Endothelial cell of umbilical vein (primary cell): Measurements from ENCODE around the gene PGRMC2. TPM values are rescaled to one million over a fixed set of nuclear protein-coding genes. Genes with fewer than 3 reads are reported as not detected.

ENCODE experiments used
- BruUV-seq: library from RNA; stranded (reverse); fragments of 400-500 nt; replicated peaks from 2 replicates; lab custom pipeline; 2021; lab: Mats Ljungman, UMichigan
- CTCF ChIA-PET: fragments of 300-600, 350-600 bp; sonication (Branson Sonifier 250); formaldehyde crosslinking; loops from one replicate; lab custom pipeline; 2021; ENCODE audit warnings: antibody characterized with exemption, inconsistent platforms; lab: Charles Lee
- POLR2A ChIA-PET: fragments of 300-600, 350-600 bp; sonication (Branson Sonifier 250); formaldehyde crosslinking; loops from one replicate; lab custom pipeline; 2021; ENCODE audit warnings: antibody characterized with exemption, inconsistent platforms; lab: Charles Lee
- DNase-seq: peaks from one replicate; pipeline ENCODE4 v3.0.0-alpha.2; 2011; ENCODE audit warnings: low read depth, low spot score
- FAIRE-seq: peaks from 2 replicates; lab custom pipeline; 2011; peaks lifted over from hg19 to GRCh38; lab: Jason Lieb, UNC
- H2AFZ ChIP-seq: 2 replicates; pipeline ENCODE4 v1.6.0; 2012; ENCODE audit warnings: low read depth, low read length, control low read depth, inconsistent platforms
- H3K27ac ChIP-seq: 2 replicates; pipeline ENCODE4 v1.5.1; 2011; ENCODE audit warnings: low read depth, mild to moderate bottlenecking, control low read depth, low read length, moderate library complexity; ENCODE audit not compliant: insufficient read depth
- H3K27me3 ChIP-seq, 2 experiments: 2 replicates each; pipeline versions ENCODE4 v1.6.0 to v1.6.1; 2011; ENCODE audit warnings: low read length in 2 of 2, mixed read lengths in 1 of 2; ENCODE audit not compliant: control insufficient read depth in 2 of 2, insufficient read depth in 2 of 2
- H3K36me3 ChIP-seq, 2 experiments: 2 replicates in 1 of 2; 3 replicates in 1 of 2; pipeline ENCODE4 v1.5.1; 2011; ENCODE audit warnings: low read length in 2 of 2, mild to moderate bottlenecking in 1 of 2, moderate library complexity in 1 of 2; ENCODE audit not compliant: control insufficient read depth in 2 of 2, insufficient read depth in 2 of 2; ENCODE audit errors: extremely low read depth in 1 of 2
- H3K4me1 ChIP-seq: 3 replicates; pipeline ENCODE4 v1.5.1; 2011; ENCODE audit warnings: mild to moderate bottlenecking, low read length; ENCODE audit not compliant: control insufficient read depth, insufficient read depth; ENCODE audit errors: extremely low read depth
- H3K4me2 ChIP-seq: 2 replicates; pipeline ENCODE4 v1.6.1; 2011; ENCODE audit warnings: low read length, control low read depth, mixed read lengths; ENCODE audit not compliant: insufficient read depth
- H3K4me3 ChIP-seq, 3 experiments: fragments of 200-600 bp in 1 of 3; sonication (generic), shearing (Covaris generic) in 1 of 3; replicated peaks in 1 of 3; 2 replicates each; pipeline ENCODE4 v1.5.1; 2011 to 2016; ENCODE audit warnings: control low read depth in 3 of 3, low read length in 3 of 3, mild to moderate bottlenecking in 2 of 3, inconsistent platforms in 1 of 3, low read depth in 1 of 3, moderate library complexity in 1 of 3; ENCODE audit not compliant: insufficient read depth in 1 of 3
- H3K79me2 ChIP-seq: 2 replicates; pipeline ENCODE4 v1.6.0; 2012; ENCODE audit warnings: low read length, inconsistent platforms; ENCODE audit not compliant: control insufficient read depth, insufficient read depth
- H3K9ac ChIP-seq: replicated peaks from 2 replicates; pipeline ENCODE3; 2011; ENCODE audit warnings: low read length, control low read depth; ENCODE audit not compliant: insufficient read depth; ENCODE audit errors: extremely low read depth
- H3K9me1 ChIP-seq: replicated peaks from 3 replicates; pipeline ENCODE4 v1.6.0; 2011; ENCODE audit warnings: mild to moderate bottlenecking, low read length; ENCODE audit not compliant: control insufficient read depth, insufficient read depth; ENCODE audit errors: extremely low read depth
- H3K9me3 ChIP-seq: replicated peaks from 2 replicates; pipeline ENCODE4 v1.5.1; 2012; ENCODE audit warnings: low read length, inconsistent platforms; ENCODE audit not compliant: control insufficient read depth, insufficient read depth
- H4K20me1 ChIP-seq: replicated peaks from 2 replicates; pipeline ENCODE3; 2011; ENCODE audit warnings: mild to moderate bottlenecking, low read length; ENCODE audit not compliant: control insufficient read depth, insufficient read depth; ENCODE audit errors: extremely low read depth
- EZH2 ChIP-seq: IDR thresholded peaks from 2 replicates; pipeline ENCODE4 v1.6.1; 2012; ENCODE audit warnings: borderline replicate concordance, low read depth, mild to moderate bottlenecking, moderate library complexity, low read length, inconsistent platforms; ENCODE audit not compliant: severe bottlenecking
- FOS ChIP-seq: IDR thresholded peaks from 2 replicates; pipeline ENCODE4 v1.6.1; 2011; ENCODE audit warnings: mild to moderate bottlenecking, low read length, moderate library complexity, borderline replicate concordance; ENCODE audit not compliant: insufficient read depth
- GATA2 ChIP-seq: IDR thresholded peaks from 2 replicates; pipeline ENCODE4 v1.7.0; 2011; ENCODE audit warnings: low read depth, mild to moderate bottlenecking, moderate library complexity, mixed read lengths, low read length; ENCODE audit not compliant: insufficient read length, insufficient read depth
- JUN ChIP-seq: IDR thresholded peaks from 2 replicates; pipeline ENCODE4 v1.6.1; 2011; ENCODE audit warnings: borderline replicate concordance, low read depth; ENCODE audit not compliant: insufficient read length, insufficient read depth
- MYC ChIP-seq: IDR thresholded peaks from one replicate; pipeline ENCODE4 v1.6.1; 2011; ENCODE audit warnings: mild to moderate bottlenecking, low read depth, low read length
- POLR2A ChIP-seq: IDR thresholded peaks from 2 replicates; pipeline ENCODE4 v1.6.1; 2012; ENCODE audit warnings: low read depth, mild to moderate bottlenecking, control low read depth, low read length
- POLR2AphosphoS5 ChIP-seq: IDR thresholded peaks from 2 replicates; pipeline ENCODE4 v1.6.1; 2012; ENCODE audit warnings: low read depth, mild to moderate bottlenecking, control low read depth, low read length, moderate library complexity; ENCODE audit not compliant: insufficient read depth
- dilution Hi-C: fragments of 300-500 bp; cut with MboI; formaldehyde crosslinking; loops from one replicate; pipeline ENCODE4 v1.15.0; 2019; ENCODE audit warnings: low sequenced_read_pairs; ENCODE audit not compliant: extremely low pct_ligation_motif_present
- intact Hi-C: fragments of 100-400 bp; cut with micrococcal nuclease; formaldehyde crosslinking; loops from one replicate; pipeline ENCODE4 v1.10.0; 2022
- polyA plus RNA-seq, 4 experiments: library from polyadenylated mRNA; depleted of rRNA in 3 of 4; stranded (reverse) in 3 of 4; unstranded in 1 of 4; fragments of >200 nt; gene quantifications; 2 replicates each; pipeline versions ENCODE4 v1.2.1 to v1.2.3, GENCODE V29; 2011 to 2012; ENCODE audit warnings: missing spikeins in 1 of 4
- total RNA-seq: library from RNA; stranded (reverse); gene quantifications from 2 replicates; pipeline ENCODE4 v1.2.3, GENCODE V29; 2021
- TF ChIP-seq, protein P1 (sequence below): IDR thresholded peaks from 2 replicates; pipeline ENCODE4 v1.6.1; 2011; ENCODE audit not compliant: insufficient read depth, insufficient read length
- TF ChIP-seq, protein P2 (sequence below), 2 donors: IDR thresholded peaks; 1 replicate in 1 of 2; 2 replicates in 1 of 2; pipeline ENCODE4 v1.5.1; 2011; ENCODE audit warnings: low read length in 2 of 2, mild to moderate bottlenecking in 2 of 2, moderate library complexity in 2 of 2, control low read depth in 1 of 2, inconsistent platforms in 1 of 2, low read depth in 1 of 2; ENCODE audit not compliant: insufficient read depth in 1 of 2; ENCODE audit errors: extremely low read depth in 1 of 2

PGRMC2 gene
- total and polyA plus RNA-seq, 2 donors (not counting 3 experiments of a cell fraction or from before 2014, with no cell fraction given) = 10.1 to 63.4 TPM

DNA sequence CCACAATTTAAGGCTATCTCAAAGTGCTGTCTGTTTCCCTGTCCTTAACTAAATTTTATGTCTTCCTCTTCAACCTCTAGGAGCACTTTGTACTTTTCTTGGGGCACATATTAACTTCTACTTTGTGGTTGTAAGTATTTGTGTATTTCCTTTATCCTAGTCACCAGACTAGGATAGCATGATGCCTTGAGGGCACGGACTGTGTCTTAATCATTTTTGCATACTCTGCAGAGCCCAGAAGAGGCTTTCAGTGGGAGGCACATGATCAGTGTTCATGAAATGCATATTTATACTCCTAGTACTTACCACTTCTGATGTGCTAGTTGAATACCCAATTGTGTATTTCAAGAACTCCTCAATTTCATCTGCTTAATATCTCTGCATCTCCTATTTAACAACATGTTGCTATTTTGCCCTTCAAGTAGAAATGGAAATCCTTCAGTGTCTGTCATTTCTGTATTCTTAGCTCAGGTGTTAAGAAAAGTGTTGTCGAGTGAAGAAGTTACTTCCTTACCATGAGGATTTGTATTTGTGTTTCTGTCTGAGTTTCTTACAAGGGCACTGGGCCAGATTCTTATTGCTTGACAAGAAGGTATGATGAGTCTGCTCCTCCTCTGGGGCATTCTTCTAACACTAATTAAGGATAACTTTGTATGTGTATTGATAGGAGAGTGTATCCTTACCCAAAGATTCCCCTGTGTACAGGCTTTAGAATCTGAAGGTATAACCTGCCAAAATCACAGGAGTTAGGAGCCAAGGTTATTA lies 28.3 kb upstream of the PGRMC2 start:
- no peak for DNase-seq
- no peaks in the 10 kb centered on the region for H4K20me1 ChIP-seq
- BruUV-seq = no TSS peak

DNA sequence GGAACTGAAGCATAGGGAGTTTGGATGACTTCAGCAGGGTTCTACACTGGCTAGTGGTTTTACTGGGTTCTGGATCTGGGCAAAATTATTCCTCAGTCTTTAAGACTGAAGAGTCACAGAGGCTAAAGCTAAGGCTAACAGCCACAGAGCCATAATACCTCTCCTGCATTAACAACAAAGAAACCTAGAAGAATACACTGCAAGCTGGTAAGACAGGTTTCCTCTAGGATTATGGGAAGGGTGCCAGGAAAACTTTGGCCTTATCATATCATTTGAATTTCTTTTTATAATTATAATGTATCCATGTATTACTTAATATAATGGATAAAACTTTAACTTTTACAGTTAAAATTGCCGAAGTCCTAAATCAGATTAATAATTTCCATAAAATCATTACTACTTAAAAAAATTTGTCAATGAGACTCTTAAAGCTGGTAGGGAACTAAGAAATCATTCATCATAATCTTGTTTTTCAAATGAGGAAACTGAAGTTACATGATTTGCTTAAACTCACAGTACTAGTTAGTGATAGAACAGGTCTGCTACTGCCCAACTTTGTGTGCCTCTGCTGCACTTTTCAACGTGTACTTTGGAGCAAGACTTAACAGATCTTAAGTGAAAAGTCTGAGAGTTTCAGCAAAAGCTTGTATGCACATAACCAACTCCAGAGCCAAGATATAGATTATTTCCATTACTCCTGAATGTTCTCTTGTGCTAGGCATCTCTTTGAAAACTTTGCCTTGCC lies 24.2 kb upstream of the PGRMC2 start:
- POLR2A ChIA-PET = no interaction called here
- no peaks in the 10 kb centered on the region for H4K20me1 ChIP-seq
- no peaks in the 10 kb centered on the region for H3K79me2 ChIP-seq
- no peaks in the 10 kb centered on the region for H3K36me3 ChIP-seq
- FAIRE-seq (no peak), DNase-seq (no peak)
- no peak overlapping the region for H2AFZ ChIP-seq
- no peak for TF ChIP-seq GATA2
- TF ChIP-seq, protein P1, sequence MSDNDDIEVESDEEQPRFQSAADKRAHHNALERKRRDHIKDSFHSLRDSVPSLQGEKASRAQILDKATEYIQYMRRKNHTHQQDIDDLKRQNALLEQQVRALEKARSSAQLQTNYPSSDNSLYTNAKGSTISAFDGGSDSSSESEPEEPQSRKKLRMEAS = no peak
- TF ChIP-seq JUN = no peak
- TF ChIP-seq MYC = no peak
- TF ChIP-seq POLR2A = no peak
- no peak for TF ChIP-seq EZH2
- TF ChIP-seq POLR2AphosphoS5 = no peak
- TF ChIP-seq FOS = no peak
- TF ChIP-seq, protein P2, sequence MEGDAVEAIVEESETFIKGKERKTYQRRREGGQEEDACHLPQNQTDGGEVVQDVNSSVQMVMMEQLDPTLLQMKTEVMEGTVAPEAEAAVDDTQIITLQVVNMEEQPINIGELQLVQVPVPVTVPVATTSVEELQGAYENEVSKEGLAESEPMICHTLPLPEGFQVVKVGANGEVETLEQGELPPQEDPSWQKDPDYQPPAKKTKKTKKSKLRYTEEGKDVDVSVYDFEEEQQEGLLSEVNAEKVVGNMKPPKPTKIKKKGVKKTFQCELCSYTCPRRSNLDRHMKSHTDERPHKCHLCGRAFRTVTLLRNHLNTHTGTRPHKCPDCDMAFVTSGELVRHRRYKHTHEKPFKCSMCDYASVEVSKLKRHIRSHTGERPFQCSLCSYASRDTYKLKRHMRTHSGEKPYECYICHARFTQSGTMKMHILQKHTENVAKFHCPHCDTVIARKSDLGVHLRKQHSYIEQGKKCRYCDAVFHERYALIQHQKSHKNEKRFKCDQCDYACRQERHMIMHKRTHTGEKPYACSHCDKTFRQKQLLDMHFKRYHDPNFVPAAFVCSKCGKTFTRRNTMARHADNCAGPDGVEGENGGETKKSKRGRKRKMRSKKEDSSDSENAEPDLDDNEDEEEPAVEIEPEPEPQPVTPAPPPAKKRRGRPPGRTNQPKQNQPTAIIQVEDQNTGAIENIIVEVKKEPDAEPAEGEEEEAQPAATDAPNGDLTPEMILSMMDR (IDR thresholded peaks at IDR 0.05; ENCODE audit: extremely low read depth in 1 of 2, insufficient read depth in 1 of 2, low read depth in 1 of 2, low read length in 2 of 2) = no peak
- no peak overlapping the region for H3K4me2 ChIP-seq
- intact Hi-C loops (no loop called here), dilution Hi-C loops (no loop called here)
- no peak overlapping the region for H3K27ac ChIP-seq
- CTCF ChIA-PET = interaction anchor here (1.1 kb wide), 1 partner anchor 10 kb away, joined by 3 read pairs; no protein-coding TSS in a partner anchor
- no TSS peak for BruUV-seq
- H3K9me3 ChIP-seq = no peaks in the 10 kb centered on the region
- H3K4me3 ChIP-seq = no peak overlapping the region
- no peaks in the 10 kb centered on the region for H3K9me1 ChIP-seq
- no peaks in the 10 kb centered on the region for H3K4me1 ChIP-seq
- no peaks in the 10 kb centered on the region for H3K27me3 ChIP-seq
- no peak overlapping the region for H3K9ac ChIP-seq

More for the DNA sequence above, 28.3 kb upstream of the PGRMC2 start:
- FAIRE-seq = no peak
- no peaks in the 10 kb centered on the region for H3K79me2 ChIP-seq
- no peak overlapping the region for H3K27ac ChIP-seq
- H3K9me3 ChIP-seq = no peaks in the 10 kb centered on the region
- no peak overlapping the region for H3K4me3 ChIP-seq
- H3K27me3 ChIP-seq = no peaks in the 10 kb centered on the region
- H3K9ac ChIP-seq = no peak overlapping the region
- POLR2A ChIA-PET = no interaction called here
- CTCF ChIA-PET = no interaction called here
- H3K9me1 ChIP-seq = no peaks in the 10 kb centered on the region
- no peaks in the 10 kb centered on the region for H3K4me1 ChIP-seq
- intact Hi-C loops = no loop called here
- dilution Hi-C loops = no loop called here
- no peak overlapping the region for H2AFZ ChIP-seq
- H3K36me3 ChIP-seq = no peaks in the 10 kb centered on the region
- no peak overlapping the region for H3K4me2 ChIP-seq
- TF ChIP-seq POLR2AphosphoS5 (no peak), JUN (no peak), GATA2 (no peak), EZH2 (no peak), POLR2A (no peak), FOS (no peak), MYC (no peak)
- TF ChIP-seq, protein P1 = no peak
